ENCODE results near the gene GRAMD1B.

The GRAMD1B gene

GRCh38 chr11:123670081-123670480, 240.0 kb downstream of the GRAMD1B start:
- no peak overlapping the region for H2BK5ac ChIP-seq (ENCODE audit: low read length)
- H3K23ac ChIP-seq (ENCODE audit: low read depth, low read length, poor library complexity), result no peak overlapping the region
- no peak overlapping the region for H2BK12ac ChIP-seq (ENCODE audit: low read length)
- H4K91ac ChIP-seq (ENCODE audit: low read depth, low read length, poor library complexity), result no peak overlapping the region
- no peak overlapping the region for H3K4ac ChIP-seq (ENCODE audit: low read length)
- no peak overlapping the region for H3K14ac ChIP-seq (ENCODE audit: low read length)
- no peaks in the 10 kb centered on the region for H3K36me3 ChIP-seq (replicated peaks in 1 of 2; ENCODE audit: control insufficient read depth in 2 of 2, insufficient read depth in 2 of 2, low read length in 2 of 2)
- H3K4me3 ChIP-seq (ENCODE audit: low read length in 2 of 2), result no peak overlapping the region
- H3K18ac ChIP-seq (ENCODE audit: low read length), result no peak overlapping the region
- no peak overlapping the region for H3K9ac ChIP-seq (ENCODE audit: low read depth, low read length, poor library complexity)
- no peak for DNase-seq (ENCODE audit: low spot score)
- H4K8ac ChIP-seq (ENCODE audit: low read depth, low read length), result no peak overlapping the region
- H3K9me3 ChIP-seq (replicated peaks in 1 of 2; ENCODE audit: control insufficient read depth in 2 of 2, insufficient read depth in 1 of 2, low read depth in 1 of 2, low read length in 2 of 2), result no peaks in the 10 kb centered on the region
- WGBS, 2 donors (ENCODE audit: extremely low coverage in 2 of 2, insufficient read length in 2 of 2, insufficient replicate concordance in 1 of 2), result no CpG with 5 or more reads among the region's 1 CpG
- H3K79me1 ChIP-seq (ENCODE audit: low read depth, low read length), result no peaks in the 10 kb centered on the region
- peaks cover 0 to 13% (median 0%) of the 10 kb centered on the region in 3 experiments for H3K27me3 ChIP-seq (ENCODE audit: control insufficient read depth in 3 of 3, insufficient read depth in 3 of 3, low read depth in 1 of 3, low read length in 3 of 3)
- H3K4me1 ChIP-seq (ENCODE audit: control insufficient read depth in 2 of 2, insufficient read depth in 1 of 2, low read depth in 1 of 2, low read length in 2 of 2), result peaks cover 0 to 3% of the 10 kb centered on the region in 2 donors
- no peak overlapping the region for H3K4me2 ChIP-seq (ENCODE audit: insufficient read depth, low read length, poor library complexity, severe bottlenecking)
- H2BK15ac ChIP-seq (ENCODE audit: low read length), result no peak overlapping the region
- H2AFZ ChIP-seq (ENCODE audit: low read length), result no peak overlapping the region
- H2BK120ac ChIP-seq (ENCODE audit: low read depth, low read length), result no peak overlapping the region
- no peak overlapping the region for H3K27ac ChIP-seq (replicated peaks; ENCODE audit: low read length)
- no peak overlapping the region for H2AK5ac ChIP-seq (ENCODE audit: low read depth, low read length)

GRCh38 chr11:123671534-123671933, 241.5 kb downstream of the GRAMD1B start:
- WGBS, 2 donors (ENCODE audit: extremely low coverage in 2 of 2, insufficient read length in 2 of 2, insufficient replicate concordance in 1 of 2), result no CpG with 5 or more reads among the region's 9 CpGs
- H2BK15ac ChIP-seq (ENCODE audit: low read length), result no peak overlapping the region

GRCh38 chr11:123672568-123672967, 242.5 kb downstream of the GRAMD1B start:
- no peak for DNase-seq (ENCODE audit: low spot score)
- H3K18ac ChIP-seq (ENCODE audit: low read length), result no peak overlapping the region
- H3K27ac ChIP-seq (replicated peaks; ENCODE audit: low read length), result no peak overlapping the region
- no peak overlapping the region for H4K8ac ChIP-seq (ENCODE audit: low read depth, low read length)
- H2BK5ac ChIP-seq (ENCODE audit: low read length), result no peak overlapping the region
- H3K9me3 ChIP-seq (replicated peaks in 1 of 2; ENCODE audit: control insufficient read depth in 2 of 2, insufficient read depth in 1 of 2, low read depth in 1 of 2, low read length in 2 of 2), result no peaks in the 10 kb centered on the region
- no peak overlapping the region for H3K9ac ChIP-seq (ENCODE audit: low read depth, low read length, poor library complexity)
- no peak overlapping the region for H3K23ac ChIP-seq (ENCODE audit: low read depth, low read length, poor library complexity)
- H3K36me3 ChIP-seq (replicated peaks in 1 of 2; ENCODE audit: control insufficient read depth in 2 of 2, insufficient read depth in 2 of 2, low read length in 2 of 2), result no peaks in the 10 kb centered on the region
- no peak overlapping the region for H2BK15ac ChIP-seq (ENCODE audit: low read length)
- no peak overlapping the region for H3K4me2 ChIP-seq (ENCODE audit: insufficient read depth, low read length, poor library complexity, severe bottlenecking)
- H2BK120ac ChIP-seq (ENCODE audit: low read depth, low read length), result no peak overlapping the region
- no peak overlapping the region for H2BK12ac ChIP-seq (ENCODE audit: low read length)
- H3K14ac ChIP-seq (ENCODE audit: low read length), result no peak overlapping the region
- H3K27me3 ChIP-seq (ENCODE audit: control insufficient read depth in 3 of 3, insufficient read depth in 3 of 3, low read depth in 1 of 3, low read length in 3 of 3), result peaks cover 0 to 13% (median 0%) of the 10 kb centered on the region in 3 experiments
- H4K91ac ChIP-seq (ENCODE audit: low read depth, low read length, poor library complexity), result no peak overlapping the region
- H2AFZ ChIP-seq (ENCODE audit: low read length), result no peak overlapping the region
- H3K4me1 ChIP-seq (ENCODE audit: control insufficient read depth in 2 of 2, insufficient read depth in 1 of 2, low read depth in 1 of 2, low read length in 2 of 2), result peaks cover 0 to 3% of the 10 kb centered on the region in 2 donors
- no peak overlapping the region for H2AK5ac ChIP-seq (ENCODE audit: low read depth, low read length)
- WGBS, 2 donors (ENCODE audit: extremely low coverage in 2 of 2, insufficient read length in 2 of 2, insufficient replicate concordance in 1 of 2), result no CpG with 5 or more reads among the region's 5 CpGs
- no peak overlapping the region for H3K4ac ChIP-seq (ENCODE audit: low read length)
- H3K79me1 ChIP-seq (ENCODE audit: low read depth, low read length), result no peaks in the 10 kb centered on the region
- H3K4me3 ChIP-seq (ENCODE audit: low read length in 2 of 2), result no peak overlapping the region

More at GRCh38 chr11:123671534-123671933, 241.5 kb downstream of the GRAMD1B start:
- peaks cover 0 to 3% of the 10 kb centered on the region in 2 donors for H3K4me1 ChIP-seq (ENCODE audit: control insufficient read depth in 2 of 2, insufficient read depth in 1 of 2, low read depth in 1 of 2, low read length in 2 of 2)
- H3K4me2 ChIP-seq (ENCODE audit: insufficient read depth, low read length, poor library complexity, severe bottlenecking), result no peak overlapping the region
- H2BK12ac ChIP-seq (ENCODE audit: low read length), result no peak overlapping the region
- no peaks in the 10 kb centered on the region for H3K79me1 ChIP-seq (ENCODE audit: low read depth, low read length)
- H3K4me3 ChIP-seq (ENCODE audit: low read length in 2 of 2), result no peak overlapping the region
- H3K9me3 ChIP-seq (replicated peaks in 1 of 2; ENCODE audit: control insufficient read depth in 2 of 2, insufficient read depth in 1 of 2, low read depth in 1 of 2, low read length in 2 of 2), result no peaks in the 10 kb centered on the region
- no peak overlapping the region for H3K9ac ChIP-seq (ENCODE audit: low read depth, low read length, poor library complexity)
- H2BK5ac ChIP-seq (ENCODE audit: low read length), result no peak overlapping the region
- H3K14ac ChIP-seq (ENCODE audit: low read length), result no peak overlapping the region
- no peak overlapping the region for H4K91ac ChIP-seq (ENCODE audit: low read depth, low read length, poor library complexity)
- H3K27ac ChIP-seq (replicated peaks; ENCODE audit: low read length), result no peak overlapping the region
- DNase-seq (ENCODE audit: low spot score), result no peak
- no peak overlapping the region for H2AK5ac ChIP-seq (ENCODE audit: low read depth, low read length)
- H3K18ac ChIP-seq (ENCODE audit: low read length), result no peak overlapping the region
- H2AFZ ChIP-seq (ENCODE audit: low read length), result no peak overlapping the region
- H4K8ac ChIP-seq (ENCODE audit: low read depth, low read length), result no peak overlapping the region
- H3K23ac ChIP-seq (ENCODE audit: low read depth, low read length, poor library complexity), result no peak overlapping the region
- no peak overlapping the region for H3K4ac ChIP-seq (ENCODE audit: low read length)
- H3K36me3 ChIP-seq (replicated peaks in 1 of 2; ENCODE audit: control insufficient read depth in 2 of 2, insufficient read depth in 2 of 2, low read length in 2 of 2), result no peaks in the 10 kb centered on the region
- no peak overlapping the region for H2BK120ac ChIP-seq (ENCODE audit: low read depth, low read length)
- H3K27me3 ChIP-seq (ENCODE audit: control insufficient read depth in 3 of 3, insufficient read depth in 3 of 3, low read depth in 1 of 3, low read length in 3 of 3), result peaks cover 0 to 13% (median 0%) of the 10 kb centered on the region in 3 experiments

- Histone ChIP-seq H3K4ac (ENCODE audit: low read length) (no peak overlapping the region), H3K18ac (ENCODE audit: low read length) (no peak overlapping the region), H3K79me1 (ENCODE audit: low read depth, low read length) (no peaks in the 10 kb centered on the region), H3K4me3 (ENCODE audit: low read length in 2 of 2) (no peak overlapping the region), H2BK5ac (ENCODE audit: low read length) (no peak overlapping the region), H4K91ac (ENCODE audit: low read depth, low read length, poor library complexity) (no peak overlapping the region), H3K14ac (ENCODE audit: low read length) (no peak overlapping the region), H3K4me1 (ENCODE audit: control insufficient read depth in 2 of 2, insufficient read depth in 1 of 2, low read depth in 1 of 2, low read length in 2 of 2) (peaks cover 0 to 3% of the 10 kb centered on the region in 2 donors), H3K23ac (ENCODE audit: low read depth, low read length, poor library complexity) (no peak overlapping the region), H2AFZ (ENCODE audit: low read length) (no peak overlapping the region), H2BK12ac (ENCODE audit: low read length) (no peak overlapping the region), H3K9me3 (replicated peaks in 1 of 2; ENCODE audit: control insufficient read depth in 2 of 2, insufficient read depth in 1 of 2, low read depth in 1 of 2, low read length in 2 of 2) (peaks cover 0 to 2% of the 10 kb centered on the region in 2 donors), H3K27ac (replicated peaks; ENCODE audit: low read length) (no peak overlapping the region), H2AK5ac (ENCODE audit: low read depth, low read length) (no peak overlapping the region), H2BK15ac (ENCODE audit: low read length) (no peak overlapping the region), H4K8ac (ENCODE audit: low read depth, low read length) (no peak overlapping the region), H3K4me2 (ENCODE audit: insufficient read depth, low read length, poor library complexity, severe bottlenecking) (no peak overlapping the region), H3K36me3 (replicated peaks in 1 of 2; ENCODE audit: control insufficient read depth in 2 of 2, insufficient read depth in 2 of 2, low read length in 2 of 2) (no peaks in the 10 kb centered on the region), H3K9ac (ENCODE audit: low read depth, low read length, poor library complexity) (no peak overlapping the region), H3K27me3 (ENCODE audit: control insufficient read depth in 3 of 3, insufficient read depth in 3 of 3, low read depth in 1 of 3, low read length in 3 of 3) (peaks cover 0 to 13% (median 0%) of the 10 kb centered on the region in 3 experiments), H2BK120ac (ENCODE audit: low read depth, low read length) (no peak overlapping the region)
- no CpG with 5 or more reads among the region's 2 CpGs for WGBS, 2 donors (ENCODE audit: extremely low coverage in 2 of 2, insufficient read length in 2 of 2, insufficient replicate concordance in 1 of 2)
- no peak for DNase-seq (ENCODE audit: low spot score)
Observed at GRCh38 chr11:123674297-123674696, 244.2 kb downstream of the GRAMD1B start.
